K562 (cell line): ENCODE measurements around the gene ARHGAP24. TPM values are rescaled to one million over a fixed set of nuclear protein-coding genes. Genes with fewer than 3 reads are reported as not detected.

Experiments
- GATAD2A ChIP-seq: fragments of 450-650 bp; IDR thresholded peaks from 2 replicates; pipeline ENCODE4 v1.6.1; 2017
- PTRF ChIP-seq: fragments of 450-650 bp; IDR thresholded peaks from 2 replicates; pipeline ENCODE4 v1.6.1; 2016; ENCODE audit warnings: mild to moderate bottlenecking, missing genetic modification characterization, missing compliant biosample characterization
- RAD21 ChIP-seq, 2 experiments: fragments of 250-450 bp in 1 of 2; fragments of 450-650 bp in 1 of 2; sonication (Bioruptor Pico) in 1 of 2; formaldehyde crosslinking in 1 of 2; IDR thresholded peaks in 1 of 2; conservative IDR thresholded peaks in 1 of 2; 2 replicates each; pipeline versions ENCODE4 v1.4.0 to v1.8.0; 2020 to 2022; ENCODE audit warnings: mild to moderate bottlenecking in 2 of 2, moderate library complexity in 1 of 2
- SMAD1 ChIP-seq: fragments of 150-350 bp; IDR thresholded peaks from 2 replicates; pipeline ENCODE4 v1.6.1; 2014; ENCODE audit warnings: low read length, low read depth; ENCODE audit not compliant: partially characterized antibody
- ZBTB11 ChIP-seq, 3 experiments: fragments of 200-800 bp in 1 of 3; fragments of 250-450 bp in 1 of 3; fragments of 450-650 bp in 1 of 3; sonication (Bioruptor Pico) in 1 of 3; sonication (Bioruptor generic) in 1 of 3; formaldehyde crosslinking in 1 of 3; IDR thresholded peaks; 2 replicates each; pipeline versions ENCODE4 v1.6.1 to v1.8.0; 2016 to 2022; ENCODE audit warnings: mild to moderate bottlenecking in 2 of 3, missing genetic modification characterization in 2 of 3, missing compliant biosample characterization in 1 of 3, moderate library complexity in 1 of 3
- ZBTB34 ChIP-seq: fragments of 250-450 bp; sonication (Bioruptor Pico); IDR thresholded peaks from 2 replicates; pipeline ENCODE4 v1.8.0; 2021; ENCODE audit warnings: mild to moderate bottlenecking, moderate library complexity
- ZNF785 ChIP-seq: fragments of 250-450 bp; sonication (Bioruptor Pico); IDR thresholded peaks from 2 replicates; pipeline ENCODE4 v1.4.0; 2020; ENCODE audit warnings: mild to moderate bottlenecking
- polyA plus RNA-seq, 8 experiments: library from polyadenylated mRNA; depleted of rRNA in 4 of 8; stranded (reverse) in 5 of 8; unstranded in 3 of 8; fragments of >200 nt; fragmentation: Nextera tagmentation in 2 of 8; fragmentation: Illumina TruSeq in 1 of 8; extraction: Ambion mirVana in 2 of 8; extraction: Trizol in 1 of 8; gene quantifications; 2 replicates each; pipeline versions ENCODE4 v1.2.1 to v1.2.3, GENCODE V29; 2011 to 2014; ENCODE audit warnings: inconsistent platforms in 1 of 8, missing spikeins in 1 of 8
- total RNA-seq, 7 experiments: library from RNA; depleted of rRNA in 6 of 7; stranded (reverse); fragments of >200 nt in 6 of 7; fragmentation: Illumina TruSeq in 2 of 7; extraction: Trizol in 2 of 7; gene quantifications; 2 replicates each; pipeline versions ENCODE4 v1.2.1 to v1.2.3, GENCODE V29; 2011 to 2021; ENCODE audit warnings: low replicate concordance in 1 of 7
- TF ChIP-seq, protein P1 (sequence below): fragments of 200-600 bp; sonication (generic); IDR thresholded peaks from one replicate; pipeline ENCODE4 v1.6.1; 2012; ENCODE audit warnings: mild to moderate bottlenecking, low read depth, low read length, inconsistent platforms

The ARHGAP24 gene
- total and polyA plus RNA-seq, 9 of the 15 experiments (the other 6 are each of a cell fraction or from before 2014, with no cell fraction given) = 8.0 to 22.6 (median 14.0) TPM

DNA sequence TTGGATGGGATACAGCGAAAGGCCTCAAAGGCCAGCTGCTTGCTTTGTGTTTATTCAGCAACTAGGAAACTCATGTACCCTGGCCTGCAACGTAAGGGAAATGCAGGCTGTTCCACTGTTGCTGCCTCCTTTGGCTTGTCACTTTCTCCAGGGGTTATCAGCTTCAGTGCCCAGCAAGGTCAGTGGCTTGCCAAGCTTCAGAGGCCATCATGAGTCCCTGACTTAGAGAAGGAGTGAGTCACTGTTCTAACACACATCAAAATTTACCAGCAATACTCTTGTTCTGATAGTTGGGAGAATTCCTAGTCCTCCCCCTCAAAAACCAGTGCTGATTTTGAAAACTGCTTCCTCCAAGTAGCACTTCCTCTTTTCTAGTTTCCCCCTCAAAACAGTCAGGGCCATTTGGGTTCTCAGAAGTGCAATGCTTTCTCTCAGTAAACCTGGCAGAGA, 250.8 kb downstream of the ARHGAP24 start (continued):
- TF ChIP-seq ZBTB11 (CRISPR knock-in tag; IDR thresholded peaks at IDR 0.05) (peak in 1 of 3 experiments; percentile 26; a peak in 1 of 6 replicates), PTRF (tag) (no peak), RAD21 (CRISPR knock-in tag; conservative IDR thresholded peaks at IDR 0.05 in 1 of 2, IDR thresholded peaks at IDR 0.05 in 1 of 2) (no peak; a peak in 1 of 4 replicates), ZNF785 (no peak), GATAD2A (0 out of 2 replicates have a peak, but pooled peaks have one; percentile 56), ZBTB34 (CRISPR knock-in tag) (no peak), SMAD1 (no peak)
- TF ChIP-seq, protein P1, sequence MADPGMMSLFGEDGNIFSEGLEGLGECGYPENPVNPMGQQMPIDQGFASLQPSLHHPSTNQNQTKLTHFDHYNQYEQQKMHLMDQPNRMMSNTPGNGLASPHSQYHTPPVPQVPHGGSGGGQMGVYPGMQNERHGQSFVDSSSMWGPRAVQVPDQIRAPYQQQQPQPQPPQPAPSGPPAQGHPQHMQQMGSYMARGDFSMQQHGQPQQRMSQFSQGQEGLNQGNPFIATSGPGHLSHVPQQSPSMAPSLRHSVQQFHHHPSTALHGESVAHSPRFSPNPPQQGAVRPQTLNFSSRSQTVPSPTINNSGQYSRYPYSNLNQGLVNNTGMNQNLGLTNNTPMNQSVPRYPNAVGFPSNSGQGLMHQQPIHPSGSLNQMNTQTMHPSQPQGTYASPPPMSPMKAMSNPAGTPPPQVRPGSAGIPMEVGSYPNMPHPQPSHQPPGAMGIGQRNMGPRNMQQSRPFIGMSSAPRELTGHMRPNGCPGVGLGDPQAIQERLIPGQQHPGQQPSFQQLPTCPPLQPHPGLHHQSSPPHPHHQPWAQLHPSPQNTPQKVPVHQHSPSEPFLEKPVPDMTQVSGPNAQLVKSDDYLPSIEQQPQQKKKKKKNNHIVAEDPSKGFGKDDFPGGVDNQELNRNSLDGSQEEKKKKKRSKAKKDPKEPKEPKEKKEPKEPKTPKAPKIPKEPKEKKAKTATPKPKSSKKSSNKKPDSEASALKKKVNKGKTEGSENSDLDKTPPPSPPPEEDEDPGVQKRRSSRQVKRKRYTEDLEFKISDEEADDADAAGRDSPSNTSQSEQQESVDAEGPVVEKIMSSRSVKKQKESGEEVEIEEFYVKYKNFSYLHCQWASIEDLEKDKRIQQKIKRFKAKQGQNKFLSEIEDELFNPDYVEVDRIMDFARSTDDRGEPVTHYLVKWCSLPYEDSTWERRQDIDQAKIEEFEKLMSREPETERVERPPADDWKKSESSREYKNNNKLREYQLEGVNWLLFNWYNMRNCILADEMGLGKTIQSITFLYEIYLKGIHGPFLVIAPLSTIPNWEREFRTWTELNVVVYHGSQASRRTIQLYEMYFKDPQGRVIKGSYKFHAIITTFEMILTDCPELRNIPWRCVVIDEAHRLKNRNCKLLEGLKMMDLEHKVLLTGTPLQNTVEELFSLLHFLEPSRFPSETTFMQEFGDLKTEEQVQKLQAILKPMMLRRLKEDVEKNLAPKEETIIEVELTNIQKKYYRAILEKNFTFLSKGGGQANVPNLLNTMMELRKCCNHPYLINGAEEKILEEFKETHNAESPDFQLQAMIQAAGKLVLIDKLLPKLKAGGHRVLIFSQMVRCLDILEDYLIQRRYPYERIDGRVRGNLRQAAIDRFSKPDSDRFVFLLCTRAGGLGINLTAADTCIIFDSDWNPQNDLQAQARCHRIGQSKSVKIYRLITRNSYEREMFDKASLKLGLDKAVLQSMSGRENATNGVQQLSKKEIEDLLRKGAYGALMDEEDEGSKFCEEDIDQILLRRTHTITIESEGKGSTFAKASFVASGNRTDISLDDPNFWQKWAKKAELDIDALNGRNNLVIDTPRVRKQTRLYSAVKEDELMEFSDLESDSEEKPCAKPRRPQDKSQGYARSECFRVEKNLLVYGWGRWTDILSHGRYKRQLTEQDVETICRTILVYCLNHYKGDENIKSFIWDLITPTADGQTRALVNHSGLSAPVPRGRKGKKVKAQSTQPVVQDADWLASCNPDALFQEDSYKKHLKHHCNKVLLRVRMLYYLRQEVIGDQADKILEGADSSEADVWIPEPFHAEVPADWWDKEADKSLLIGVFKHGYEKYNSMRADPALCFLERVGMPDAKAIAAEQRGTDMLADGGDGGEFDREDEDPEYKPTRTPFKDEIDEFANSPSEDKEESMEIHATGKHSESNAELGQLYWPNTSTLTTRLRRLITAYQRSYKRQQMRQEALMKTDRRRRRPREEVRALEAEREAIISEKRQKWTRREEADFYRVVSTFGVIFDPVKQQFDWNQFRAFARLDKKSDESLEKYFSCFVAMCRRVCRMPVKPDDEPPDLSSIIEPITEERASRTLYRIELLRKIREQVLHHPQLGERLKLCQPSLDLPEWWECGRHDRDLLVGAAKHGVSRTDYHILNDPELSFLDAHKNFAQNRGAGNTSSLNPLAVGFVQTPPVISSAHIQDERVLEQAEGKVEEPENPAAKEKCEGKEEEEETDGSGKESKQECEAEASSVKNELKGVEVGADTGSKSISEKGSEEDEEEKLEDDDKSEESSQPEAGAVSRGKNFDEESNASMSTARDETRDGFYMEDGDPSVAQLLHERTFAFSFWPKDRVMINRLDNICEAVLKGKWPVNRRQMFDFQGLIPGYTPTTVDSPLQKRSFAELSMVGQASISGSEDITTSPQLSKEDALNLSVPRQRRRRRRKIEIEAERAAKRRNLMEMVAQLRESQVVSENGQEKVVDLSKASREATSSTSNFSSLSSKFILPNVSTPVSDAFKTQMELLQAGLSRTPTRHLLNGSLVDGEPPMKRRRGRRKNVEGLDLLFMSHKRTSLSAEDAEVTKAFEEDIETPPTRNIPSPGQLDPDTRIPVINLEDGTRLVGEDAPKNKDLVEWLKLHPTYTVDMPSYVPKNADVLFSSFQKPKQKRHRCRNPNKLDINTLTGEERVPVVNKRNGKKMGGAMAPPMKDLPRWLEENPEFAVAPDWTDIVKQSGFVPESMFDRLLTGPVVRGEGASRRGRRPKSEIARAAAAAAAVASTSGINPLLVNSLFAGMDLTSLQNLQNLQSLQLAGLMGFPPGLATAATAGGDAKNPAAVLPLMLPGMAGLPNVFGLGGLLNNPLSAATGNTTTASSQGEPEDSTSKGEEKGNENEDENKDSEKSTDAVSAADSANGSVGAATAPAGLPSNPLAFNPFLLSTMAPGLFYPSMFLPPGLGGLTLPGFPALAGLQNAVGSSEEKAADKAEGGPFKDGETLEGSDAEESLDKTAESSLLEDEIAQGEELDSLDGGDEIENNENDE = no peak
